ENCODE results near the gene TNIK. TPM values are rescaled to one million over a fixed set of nuclear protein-coding genes. Genes with fewer than 3 reads are reported as not detected.
A peak's percentile ranks its signal among the peaks of the same experiment; 100 is the strongest.

TNIK gene
- total RNA-seq, 4 donors from 2014 or later: 30.3 to 39.0 (median 36.8) TPM

DNA sequence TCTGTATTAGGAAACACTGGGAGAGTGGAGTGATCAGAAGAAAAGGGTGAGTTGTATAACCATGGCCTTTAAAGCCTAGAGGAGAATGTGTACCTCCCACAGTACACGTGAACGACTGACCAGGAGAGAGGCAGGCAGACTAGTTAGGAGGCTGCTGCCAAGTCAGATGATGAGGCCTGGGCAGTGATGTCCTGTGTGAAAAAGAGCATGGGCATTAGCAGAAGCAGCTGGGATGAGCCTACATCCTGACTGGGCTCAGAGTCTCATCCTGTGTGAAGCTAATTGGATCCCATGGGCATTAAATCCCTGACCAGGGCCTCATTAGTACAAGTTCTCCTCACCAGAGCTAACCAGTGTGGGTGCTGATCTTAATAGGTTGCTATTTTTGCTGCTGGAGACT is 344.5 kb downstream of the TNIK start:
- intact Hi-C loops (cut with DNase I): no loop called here
- Histone ChIP-seq H3K27me3 (no peaks in the 10 kb centered on the region), H3K27ac (replicated peaks in 1 of 4) (no peak overlapping the region), H3K4me3 (no peak overlapping the region), H3K9me3 (no peaks in the 10 kb centered on the region), H3K4me1 (peaks cover 0 to 5% (median 2%) of the 10 kb centered on the region in 4 donors), H3K36me3 (peaks cover 0 to 25% (median 4%) of the 10 kb centered on the region in 4 donors)
- no peak for DNase-seq (ENCODE audit: extremely low spot score)
- TF ChIP-seq POLR2AphosphoS5 (IDR thresholded peaks at IDR 0.05) (no peak), CTCF (IDR thresholded peaks at IDR 0.05) (no peak), POLR2A (IDR thresholded peaks at IDR 0.05; ENCODE audit: low read depth) (no peak), EP300 (IDR thresholded peaks at IDR 0.05) (no peak)
- 76% methylated on average over 2 of the region's 2 CpGs for WGBS

DNA sequence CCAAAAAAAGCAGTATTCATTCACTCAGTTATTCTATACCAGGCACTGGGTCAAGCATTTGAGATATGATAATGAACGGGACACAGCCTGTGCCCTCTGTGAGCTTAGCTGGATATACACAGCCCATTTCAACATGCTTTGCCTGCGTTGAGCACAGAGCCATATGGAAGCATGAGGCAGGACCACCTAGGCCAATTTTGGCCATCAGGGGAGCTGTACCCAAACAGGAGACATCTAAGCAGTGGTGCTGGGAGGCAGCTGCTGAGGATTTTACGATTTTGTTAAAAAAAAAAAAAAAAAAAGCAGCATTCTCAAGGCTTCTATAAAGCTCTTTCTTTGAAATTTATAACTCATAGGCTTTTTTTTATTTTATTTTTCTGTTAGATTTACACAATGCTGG is 346.5 kb downstream of the TNIK start:
- DNase-seq (ENCODE audit: extremely low spot score): no peak
- Histone ChIP-seq H3K27me3 (no peaks in the 10 kb centered on the region), H3K9me3 (no peaks in the 10 kb centered on the region), H3K4me3 (no peak overlapping the region), H3K36me3 (peaks cover 0 to 34% (median 14%) of the 10 kb centered on the region in 4 donors), H3K4me1 (peaks cover 0 to 5% (median 2%) of the 10 kb centered on the region in 4 donors), H3K27ac (replicated peaks in 1 of 4) (no peak overlapping the region)
- intact Hi-C loops (cut with DNase I): no loop called here
- 83% methylated on average over 3 of the region's 3 CpGs for WGBS
- no peak for TF ChIP-seq POLR2AphosphoS5 (IDR thresholded peaks at IDR 0.05)
- TF ChIP-seq EP300 (IDR thresholded peaks at IDR 0.05): no peak

DNA sequence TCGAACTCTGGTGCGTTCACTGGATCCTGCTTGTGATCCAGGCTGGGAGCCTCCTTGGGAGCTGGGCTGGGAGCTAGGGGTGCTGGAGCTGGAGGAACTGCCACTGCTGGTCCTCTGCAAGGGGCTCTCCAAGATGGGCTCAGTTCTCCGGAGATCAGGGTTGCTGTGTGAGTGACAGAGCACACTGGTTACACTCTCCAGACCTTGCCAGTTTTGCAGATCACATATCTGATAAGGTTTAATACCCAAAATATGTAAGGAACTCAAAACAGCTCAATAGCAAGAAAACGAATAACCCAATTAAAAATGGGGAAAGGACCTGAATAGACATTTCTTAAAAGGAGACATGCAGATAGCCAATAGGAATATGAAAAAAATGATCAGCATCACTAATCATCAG is 349.5 kb downstream of the TNIK start:
- Histone ChIP-seq H3K4me3 (no peak overlapping the region), H3K27me3 (no peaks in the 10 kb centered on the region), H3K4me1 (no peaks in the 10 kb centered on the region), H3K27ac (replicated peaks in 1 of 4) (no peak overlapping the region), H3K9me3 (no peaks in the 10 kb centered on the region), H3K36me3 (peaks cover 0 to 57% (median 27%) of the 10 kb centered on the region in 4 donors)
- no peak for DNase-seq (ENCODE audit: extremely low spot score)
- WGBS: 97% methylated on average over 2 of the region's 4 CpGs
- intact Hi-C loops (cut with DNase I): no loop called here
- TF ChIP-seq POLR2A (IDR thresholded peaks at IDR 0.05; ENCODE audit: low read depth) (no peak), POLR2AphosphoS5 (IDR thresholded peaks at IDR 0.05) (no peak), EP300 (IDR thresholded peaks at IDR 0.05) (no peak), CTCF (IDR thresholded peaks at IDR 0.05) (no peak)

DNA sequence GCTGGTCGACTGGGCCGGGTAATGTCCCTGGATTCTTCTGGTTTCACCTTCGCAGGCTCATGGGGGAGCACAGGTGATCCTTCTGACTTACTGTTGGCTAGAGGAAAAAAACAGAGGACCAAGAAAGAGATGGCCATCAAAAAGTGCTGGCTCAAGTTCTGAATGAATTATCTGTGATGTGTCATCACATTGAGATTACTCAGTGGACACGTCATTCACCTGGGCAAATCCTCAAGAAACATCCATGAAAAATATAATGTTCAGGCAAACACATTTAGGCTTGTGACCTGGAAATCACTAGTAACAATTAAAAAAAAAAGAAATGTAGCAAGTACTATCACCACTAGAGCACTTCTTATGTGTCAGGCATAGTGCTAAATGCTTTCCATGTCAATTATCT is 352.1 kb downstream of the TNIK start:
- H3K4me1 ChIP-seq: no peaks in the 10 kb centered on the region
- intact Hi-C loops (cut with DNase I): no loop called here
- no peaks in the 10 kb centered on the region for H3K27me3 ChIP-seq
- peak; percentile 68 for DNase-seq (ENCODE audit: extremely low spot score)
- no peak overlapping the region for H3K27ac ChIP-seq (replicated peaks in 1 of 4)
- WGBS: 96% methylated on average over 3 of the region's 4 CpGs
- TF ChIP-seq EP300 (IDR thresholded peaks at IDR 0.05): no peak
- TF ChIP-seq POLR2A (IDR thresholded peaks at IDR 0.05; ENCODE audit: low read depth): no peak
- H3K9me3 ChIP-seq: no peaks in the 10 kb centered on the region
- peaks cover 0 to 57% (median 29%) of the 10 kb centered on the region in 4 donors for H3K36me3 ChIP-seq
- H3K4me3 ChIP-seq: no peak overlapping the region

DNA sequence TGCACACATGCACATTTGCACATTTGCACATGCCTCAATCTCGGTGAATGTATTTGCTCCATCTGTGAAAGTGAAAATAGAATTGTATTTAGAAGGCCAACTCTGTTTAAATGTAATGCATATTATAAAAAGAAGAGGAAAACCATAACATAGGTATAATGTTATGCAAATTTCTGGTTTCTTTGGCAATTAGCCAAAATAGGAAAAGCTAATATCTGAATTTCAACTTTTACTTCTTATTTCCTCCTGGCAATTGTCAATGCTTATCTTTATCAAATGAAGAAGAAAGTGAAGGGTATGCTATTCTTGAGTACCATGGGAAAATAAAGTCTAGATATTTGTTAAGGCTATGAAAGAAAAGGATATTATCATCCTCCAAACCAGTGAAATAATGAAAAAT is 357.0 kb downstream of the TNIK start:
- H3K27me3 ChIP-seq: no peaks in the 10 kb centered on the region
- no peak for DNase-seq (ENCODE audit: extremely low spot score)
- no peaks in the 10 kb centered on the region for H3K9me3 ChIP-seq
- TF ChIP-seq POLR2A (IDR thresholded peaks at IDR 0.05; ENCODE audit: low read depth): no peak
- TF ChIP-seq POLR2AphosphoS5 (IDR thresholded peaks at IDR 0.05): no peak
- no peak for TF ChIP-seq CTCF (IDR thresholded peaks at IDR 0.05)
- no peak for TF ChIP-seq EP300 (IDR thresholded peaks at IDR 0.05)
- intact Hi-C loops (cut with DNase I): no loop called here
- no peaks in the 10 kb centered on the region for H3K4me1 ChIP-seq
- no peak overlapping the region for H3K4me3 ChIP-seq
- WGBS: 96% methylated on average over 1 of the region's 1 CpG
- H3K36me3 ChIP-seq: peaks cover 0 to 49% (median 13%) of the 10 kb centered on the region in 4 donors
- H3K27ac ChIP-seq (replicated peaks in 1 of 4): no peak overlapping the region

DNA sequence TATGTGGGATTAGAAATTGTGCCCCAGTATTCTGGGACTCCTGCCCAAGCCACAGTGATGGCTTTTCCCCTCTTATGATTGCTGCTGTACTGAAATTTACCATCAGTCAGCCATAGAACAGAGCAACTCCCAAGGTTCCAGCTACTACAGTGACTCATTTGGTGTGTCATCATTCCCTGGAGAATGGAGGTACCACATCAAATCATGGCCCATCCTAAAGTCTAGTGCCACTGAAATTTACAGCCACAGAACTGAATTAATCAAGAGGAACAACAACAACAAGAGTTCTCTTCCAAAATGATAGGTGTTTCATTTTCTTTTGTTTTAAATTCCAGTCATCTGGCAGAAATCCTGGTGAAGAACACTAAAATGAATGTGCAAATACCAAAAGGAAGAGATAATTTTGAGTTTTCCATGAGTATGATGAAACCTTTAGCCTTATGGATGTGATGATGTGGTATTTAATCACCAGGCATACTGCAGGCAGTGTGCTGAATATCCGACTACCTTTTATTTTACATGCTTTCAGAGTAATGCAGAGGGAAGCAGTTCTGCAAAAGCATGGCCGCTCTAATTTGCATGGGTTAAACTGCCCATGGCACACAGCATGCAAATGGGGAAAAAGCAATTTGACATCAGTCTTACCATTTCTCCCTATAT is 358.1 kb downstream of the TNIK start:
- Histone ChIP-seq H3K27ac (replicated peaks in 1 of 4) (no peak overlapping the region), H3K27me3 (no peaks in the 10 kb centered on the region), H3K4me1 (no peaks in the 10 kb centered on the region), H3K4me3 (no peak overlapping the region), H3K9me3 (no peaks in the 10 kb centered on the region), H3K36me3 (peaks cover 0 to 39% (median 8%) of the 10 kb centered on the region in 4 donors)
- intact Hi-C loops (cut with DNase I): no loop called here
- TF ChIP-seq POLR2AphosphoS5 (IDR thresholded peaks at IDR 0.05) (no peak), POLR2A (IDR thresholded peaks at IDR 0.05; ENCODE audit: low read depth) (no peak), EP300 (IDR thresholded peaks at IDR 0.05) (no peak), CTCF (IDR thresholded peaks at IDR 0.05) (no peak)
- DNase-seq (ENCODE audit: extremely low spot score): no peak
- WGBS: 91% methylated on average over 2 of the region's 2 CpGs

Data from esophagus muscularis mucosa (tissue), 4 donors.